Endothelial cell (in vitro differentiated cells): Measurements from ENCODE around the gene ZNF584. TPM values are rescaled to one million over a fixed set of nuclear protein-coding genes. Genes with fewer than 3 reads are reported as not detected.
A peak's percentile ranks its signal among the peaks of the same experiment; 100 is the strongest.
"Not testable (repeated sequence)": the region's sequence is repeated elsewhere in the genome, so short reads cannot be mapped to it uniquely, and the experiment has no call there.

Experiments used
- DNase-seq: peaks from one replicate; pipeline ENCODE4 v3.0.0; 2021; ENCODE audit warnings: low spot score
- H3K27ac Mint-ChIP-seq: one replicate; pipeline ENCODE4 v1.8.0; 2021; ENCODE audit warnings: mixed read lengths, inconsistent platforms; ENCODE audit not compliant: unreplicated experiment
- H3K27me3 Mint-ChIP-seq: one replicate; pipeline ENCODE4 v1.8.0; 2021; ENCODE audit warnings: mild to moderate bottlenecking, moderate library complexity, mixed read lengths, inconsistent platforms; ENCODE audit not compliant: unreplicated experiment
- H3K36me3 Mint-ChIP-seq: one replicate; pipeline ENCODE4 v1.8.0; 2021; ENCODE audit warnings: mild to moderate bottlenecking, low read depth, mixed read lengths, inconsistent platforms; ENCODE audit not compliant: unreplicated experiment
- H3K4me1 Mint-ChIP-seq: one replicate; pipeline ENCODE4 v1.8.0; 2021; ENCODE audit warnings: mild to moderate bottlenecking, mixed read lengths, inconsistent platforms; ENCODE audit not compliant: unreplicated experiment
- H3K4me3 Mint-ChIP-seq: one replicate; pipeline ENCODE4 v1.8.0; 2021; ENCODE audit warnings: mild to moderate bottlenecking, mixed read lengths, inconsistent platforms; ENCODE audit not compliant: unreplicated experiment
- H3K9me3 Mint-ChIP-seq: one replicate; pipeline ENCODE4 v1.8.0; 2021; ENCODE audit warnings: mixed read lengths, inconsistent platforms; ENCODE audit not compliant: unreplicated experiment
- CTCF ChIP-seq: fragments of 200-600 bp; sonication (generic); IDR thresholded peaks from one replicate; pipeline ENCODE4 v1.5.0; 2021; ENCODE audit warnings: antibody characterized with exemption; ENCODE audit not compliant: unreplicated experiment
- total RNA-seq: library from RNA; stranded (reverse); fragmentation: NEBNext Ultra II Directional; extraction: Animal tissue kit (Norgen Biotek cat#: 25700); gene quantifications from one replicate; pipeline ENCODE4 v1.2.1, GENCODE V29; 2021; ENCODE audit not compliant: unreplicated experiment

ZNF584 gene
- total RNA-seq, 1 donor from 2014 or later, result 6.0 TPM

GRCh38 chr19:58429745-58430144 is 21.3 kb downstream of the ZNF584 start:
- Mint-ChIP-seq H3K4me3 (no peak overlapping the region), H3K4me1 (no peaks in the 10 kb centered on the region), H3K36me3 (peaks cover 36% of the 10 kb centered on the region), H3K27ac (no peak overlapping the region), H3K27me3 (peaks cover 2% of the 10 kb centered on the region), H3K9me3 (peaks cover 17% of the 10 kb centered on the region)
- no peak for TF ChIP-seq CTCF
- DNase-seq, result no peak

- TF ChIP-seq CTCF, result no peak
- peaks cover 31% of the 10 kb centered on the region for H3K9me3 Mint-ChIP-seq
- no peak overlapping the region for H3K27ac Mint-ChIP-seq
- no peak overlapping the region for H3K4me3 Mint-ChIP-seq
- no peaks in the 10 kb centered on the region for H3K4me1 Mint-ChIP-seq
- DNase-seq, result no peak
- H3K27me3 Mint-ChIP-seq, result peaks cover 5% of the 10 kb centered on the region
- peaks cover 49% of the 10 kb centered on the region for H3K36me3 Mint-ChIP-seq
These were observed 25.8 kb downstream of the ZNF584 start for GRCh38 chr19:58434217-58434616.

- no peak within 1 kb of the TSS for H3K27ac Mint-ChIP-seq
- DNase-seq, result peak; percentile 42
- no peak for TF ChIP-seq CTCF
- peaks cover 14% of the 10 kb centered on the region for H3K27me3 Mint-ChIP-seq
- peaks cover 15% of the 10 kb centered on the region for H3K9me3 Mint-ChIP-seq
- no peaks in the 10 kb centered on the region for H3K4me1 Mint-ChIP-seq
- peak within 1 kb of the TSS; percentile 76 for H3K4me3 Mint-ChIP-seq
- peaks cover 32% of the 10 kb centered on the region for H3K36me3 Mint-ChIP-seq
These were observed 31.4 kb downstream of the ZNF584 start, which contains the start of gene ZNF132 for GRCh38 chr19:58439576-58440554. Gene ZNF132 (minus strand): TSS chr19:58440153. CDS start chr19:58439821, 332 bp downstream.

DNA sequence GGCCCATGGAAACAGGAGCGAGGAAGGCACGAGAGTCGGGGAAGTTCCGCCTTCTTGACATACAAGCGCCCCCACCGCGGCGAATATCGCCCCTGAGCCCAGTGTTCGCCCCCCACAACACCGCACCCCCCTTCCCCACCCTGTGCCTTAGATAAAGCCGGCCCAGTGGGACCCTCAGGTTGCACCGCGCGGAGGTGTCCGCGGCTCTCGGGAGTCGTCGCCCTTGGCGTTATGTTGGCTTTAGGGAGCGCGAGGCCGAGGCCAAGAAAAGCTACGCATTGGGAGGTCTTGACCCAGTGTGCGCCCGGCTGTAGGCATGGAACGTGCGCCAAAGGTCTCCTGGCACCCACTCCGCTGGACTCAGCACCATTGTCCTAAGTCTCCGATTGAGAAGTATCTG is 32.1 kb downstream of the ZNF584 start:
- no peak for TF ChIP-seq CTCF
- Mint-ChIP-seq H3K27me3 (peaks cover 14% of the 10 kb centered on the region), H3K4me3 (peak overlapping the region; percentile 76), H3K27ac (no peak overlapping the region), H3K36me3 (peaks cover 32% of the 10 kb centered on the region), H3K4me1 (no peaks in the 10 kb centered on the region), H3K9me3 (peaks cover 15% of the 10 kb centered on the region)
- no peak for DNase-seq

DNA sequence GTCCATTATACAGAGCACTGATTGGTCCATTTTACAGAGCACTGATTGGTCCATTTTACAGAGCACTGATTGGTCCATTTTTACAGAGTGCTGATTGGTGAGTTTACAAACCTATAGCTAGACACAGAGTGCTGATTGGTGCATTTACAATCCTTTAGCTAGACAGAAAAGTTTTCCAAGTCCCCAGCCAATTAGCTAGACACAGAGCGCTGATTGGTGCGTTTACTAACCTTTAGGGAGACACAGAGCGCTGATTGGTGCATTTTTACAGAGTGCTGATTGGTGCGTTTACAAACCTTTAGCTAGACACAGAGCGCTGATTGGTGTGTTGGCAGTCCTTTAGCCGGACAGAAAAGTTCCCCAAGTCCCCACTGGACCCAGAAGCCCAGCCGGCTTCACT is 34.5 kb downstream of the ZNF584 start:
- Mint-ChIP-seq H3K9me3 (peaks cover 11% of the 10 kb centered on the region), H3K27me3 (peaks cover 17% of the 10 kb centered on the region), H3K36me3 (peaks cover 23% of the 10 kb centered on the region)
- not testable (repeated sequence) for H3K27ac Mint-ChIP-seq, DNase-seq, H3K4me3 Mint-ChIP-seq, H3K4me1 Mint-ChIP-seq

DNA sequence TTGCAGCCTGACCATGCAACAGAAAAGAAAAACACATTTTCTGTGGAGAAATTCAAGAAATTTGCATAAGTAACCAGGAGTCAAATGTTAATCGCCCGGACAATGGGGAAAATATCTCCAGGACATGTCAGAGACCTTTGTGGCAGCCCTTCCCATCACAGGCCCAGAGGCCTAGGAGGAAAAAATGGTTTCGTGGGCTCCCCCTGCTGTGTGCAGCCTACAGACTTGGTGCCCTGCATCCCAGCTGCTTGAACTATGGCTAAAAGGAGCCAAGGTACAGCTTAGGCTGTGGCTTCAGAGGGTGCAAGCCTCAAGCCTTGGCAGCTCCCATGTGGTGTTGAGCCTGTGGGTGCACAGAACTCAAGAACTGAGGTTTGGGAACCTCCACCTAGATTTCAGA is 40.4 kb downstream of the ZNF584 start:
- H3K27me3 Mint-ChIP-seq, H3K27ac Mint-ChIP-seq, H3K4me1 Mint-ChIP-seq, H3K4me3 Mint-ChIP-seq, DNase-seq, H3K9me3 Mint-ChIP-seq: not testable (repeated sequence)
- peaks cover 15% of the 10 kb centered on the region for H3K36me3 Mint-ChIP-seq

DNA sequence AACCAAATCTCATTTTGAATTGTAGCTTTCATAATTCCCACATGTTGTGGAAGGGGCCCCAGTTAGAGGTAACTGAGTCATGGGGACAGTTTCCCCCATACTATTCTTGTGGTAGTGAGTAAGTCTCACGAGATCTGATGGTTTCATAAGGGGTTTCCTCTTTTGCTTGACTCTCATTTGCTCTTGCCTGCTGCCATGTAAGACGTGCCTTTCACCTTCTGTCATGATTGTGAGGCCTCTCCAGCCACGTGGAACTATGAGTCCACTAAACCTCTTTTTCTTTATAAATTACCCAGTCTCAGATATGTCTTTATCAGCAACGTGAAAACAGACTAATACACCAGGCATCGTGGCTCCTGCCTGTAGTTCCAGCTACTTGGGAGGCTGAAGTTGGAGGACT is 41.5 kb downstream of the ZNF584 start:
- not testable (repeated sequence) for DNase-seq, H3K27me3 Mint-ChIP-seq, H3K9me3 Mint-ChIP-seq, H3K4me1 Mint-ChIP-seq, H3K27ac Mint-ChIP-seq, H3K4me3 Mint-ChIP-seq
- peaks cover 20% of the 10 kb centered on the region for H3K36me3 Mint-ChIP-seq
